GM19328 (cell line): ENCODE measurements around the gene TM4SF4.
A peak's percentile ranks its signal among the peaks of the same experiment; 100 is the strongest.

Experiments used
- ATAC-seq: cut with Tn5 transposase; IDR thresholded peaks from one replicate; pipeline ENCODE4 v1.9.1; 2021; ENCODE audit warnings: mild to moderate bottlenecking, moderate library complexity; ENCODE audit not compliant: unreplicated experiment

TM4SF4 gene

GRCh38 chr3:149454746-149455145, 19.8 kb upstream of the TM4SF4 start:
- no peak for ATAC-seq

GRCh38 chr3:149455366-149455765, 19.1 kb upstream of the TM4SF4 start:
- ATAC-seq, result no peak

GRCh38 chr3:149455989-149456388, 18.5 kb upstream of the TM4SF4 start:
- ATAC-seq, result no peak

DNA sequence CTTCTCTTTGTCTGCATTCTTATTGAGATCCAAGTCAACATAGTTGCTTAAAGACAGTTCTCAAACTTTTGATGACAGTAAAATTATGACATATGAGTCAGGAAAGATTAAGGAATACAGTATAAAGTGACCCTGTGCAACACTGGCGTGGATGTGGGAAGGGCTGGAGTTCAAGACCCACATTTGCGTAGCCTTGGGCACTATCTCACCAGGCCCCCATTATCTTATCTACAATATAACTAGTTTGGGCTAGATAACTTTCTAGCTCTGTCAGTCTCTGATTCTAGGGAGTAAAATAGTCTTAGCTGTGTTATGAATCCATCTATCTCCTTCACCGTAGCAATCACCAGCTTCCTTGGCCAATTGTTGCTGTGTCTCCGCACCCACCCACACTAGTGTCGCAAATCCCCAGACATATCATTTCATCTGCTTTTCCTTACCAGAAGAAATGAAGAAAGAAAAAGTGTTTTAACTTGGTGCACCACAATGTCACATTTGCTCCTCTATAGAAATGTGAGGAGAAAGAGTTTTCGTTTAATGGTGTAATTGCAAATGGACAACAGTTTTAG, 14.9 kb upstream of the TM4SF4 start:
- ATAC-seq, result no peak

DNA sequence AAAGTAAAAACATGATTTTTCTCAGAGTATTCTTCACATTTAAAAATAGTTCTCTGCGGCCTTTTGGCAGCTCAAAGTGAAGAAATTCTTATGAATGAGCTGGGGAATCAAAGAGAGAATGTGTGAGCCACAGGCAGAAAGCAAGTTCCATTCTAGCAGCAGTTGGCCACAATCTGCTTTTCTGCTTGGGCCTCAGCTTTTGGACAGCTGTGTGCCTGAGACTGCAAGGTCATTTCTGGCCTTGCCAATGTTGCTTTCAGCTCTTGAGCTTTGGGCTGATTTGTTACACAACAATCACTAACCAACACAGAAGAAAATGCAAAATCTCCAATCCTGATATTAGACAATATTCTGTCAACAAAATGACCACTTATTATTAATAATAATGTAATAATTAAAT, 14.4 kb upstream of the TM4SF4 start:
- no peak for ATAC-seq

- no peak for ATAC-seq
These were observed 12.4 kb upstream of the TM4SF4 start for GRCh38 chr3:149462051-149462450.

- no peak for ATAC-seq
These were observed 11.9 kb upstream of the TM4SF4 start for GRCh38 chr3:149462581-149463011.

DNA sequence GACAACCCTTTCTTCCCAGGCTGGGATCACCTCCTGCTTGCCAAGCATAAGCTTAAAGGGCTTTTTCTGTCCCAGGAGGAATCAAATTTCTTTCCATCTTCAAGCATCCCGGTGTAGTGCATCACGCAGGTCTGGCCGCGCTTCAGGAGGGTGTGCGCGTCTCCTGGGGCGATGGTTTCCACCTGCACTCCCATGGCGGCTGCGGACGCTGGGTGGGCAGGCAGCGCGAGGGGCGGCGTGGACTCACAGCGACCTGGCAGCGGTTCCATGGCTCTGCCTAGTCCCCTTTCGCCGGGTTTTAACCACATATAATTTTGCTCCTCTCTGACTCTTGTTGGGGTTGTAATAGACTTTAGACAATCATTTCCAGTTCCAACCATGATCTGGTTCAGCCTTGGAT, 10.6 kb upstream of the TM4SF4 start:
- no peak for ATAC-seq

DNA sequence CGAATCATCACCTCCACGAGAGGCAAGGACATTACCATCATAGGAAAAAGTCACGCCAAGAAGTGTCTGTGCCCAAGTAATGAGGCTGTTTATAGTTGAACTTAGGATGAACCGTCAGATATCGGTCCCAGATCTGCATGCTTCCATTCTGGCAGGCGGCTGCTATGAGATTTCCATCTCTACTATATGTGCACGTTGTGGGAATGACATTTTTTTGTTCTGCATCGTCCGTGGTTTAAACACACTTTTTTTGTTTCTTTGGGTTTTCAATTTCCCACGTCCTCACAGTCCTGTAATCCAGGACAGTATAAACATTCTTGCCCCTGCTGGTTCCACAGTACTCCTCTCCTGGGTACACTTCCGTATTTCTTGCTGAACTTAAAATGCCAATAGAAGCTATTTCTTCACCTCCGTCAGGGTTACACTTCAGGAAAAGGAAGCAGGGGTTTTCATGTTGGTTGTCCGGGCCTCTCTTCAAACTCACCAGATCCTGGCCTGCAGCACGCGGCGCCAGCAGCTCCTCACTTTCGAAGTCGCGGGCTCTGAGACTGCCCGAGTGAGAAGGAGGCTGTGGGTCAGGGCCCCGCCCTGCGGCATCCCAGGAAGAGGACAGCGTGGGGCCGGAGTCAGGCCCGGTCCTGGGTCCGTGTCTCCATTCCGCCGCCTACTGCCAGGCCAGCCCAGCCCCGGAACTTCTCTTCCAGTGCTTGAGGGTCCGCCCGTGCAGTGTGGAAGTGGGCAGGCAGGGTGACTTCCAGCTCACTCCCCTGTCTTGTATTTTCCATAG, 9.8 kb upstream of the TM4SF4 start:
- no peak for ATAC-seq

DNA sequence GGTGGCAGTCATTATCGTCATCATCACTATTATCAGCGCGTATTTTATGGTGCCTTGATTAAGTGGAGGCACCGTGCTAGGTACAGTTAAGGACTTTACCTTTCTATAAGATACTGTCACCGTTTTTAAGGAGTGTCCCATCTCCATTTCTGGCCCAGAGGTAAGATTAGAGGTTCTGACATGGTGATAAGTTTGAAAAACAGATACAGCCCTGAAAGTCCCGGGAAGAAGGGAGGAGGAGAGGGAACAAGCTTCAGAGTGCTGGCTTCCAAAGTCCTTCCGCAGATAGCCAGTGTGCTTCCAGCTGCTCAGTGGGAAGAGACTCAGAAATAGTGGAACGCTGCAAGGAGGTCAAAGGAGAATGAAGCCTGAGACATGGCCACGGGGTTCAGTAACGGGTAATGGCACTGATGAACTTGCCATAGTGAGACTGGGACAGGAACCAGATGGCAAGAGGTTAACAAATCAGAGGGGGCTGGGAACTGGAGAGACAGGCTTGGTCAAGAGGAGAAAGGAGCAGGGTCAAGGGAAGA, 9.1 kb upstream of the TM4SF4 start:
- no peak for ATAC-seq

GRCh38 chr3:149466192-149466591, 8.3 kb upstream of the TM4SF4 start:
- ATAC-seq, result no peak

DNA sequence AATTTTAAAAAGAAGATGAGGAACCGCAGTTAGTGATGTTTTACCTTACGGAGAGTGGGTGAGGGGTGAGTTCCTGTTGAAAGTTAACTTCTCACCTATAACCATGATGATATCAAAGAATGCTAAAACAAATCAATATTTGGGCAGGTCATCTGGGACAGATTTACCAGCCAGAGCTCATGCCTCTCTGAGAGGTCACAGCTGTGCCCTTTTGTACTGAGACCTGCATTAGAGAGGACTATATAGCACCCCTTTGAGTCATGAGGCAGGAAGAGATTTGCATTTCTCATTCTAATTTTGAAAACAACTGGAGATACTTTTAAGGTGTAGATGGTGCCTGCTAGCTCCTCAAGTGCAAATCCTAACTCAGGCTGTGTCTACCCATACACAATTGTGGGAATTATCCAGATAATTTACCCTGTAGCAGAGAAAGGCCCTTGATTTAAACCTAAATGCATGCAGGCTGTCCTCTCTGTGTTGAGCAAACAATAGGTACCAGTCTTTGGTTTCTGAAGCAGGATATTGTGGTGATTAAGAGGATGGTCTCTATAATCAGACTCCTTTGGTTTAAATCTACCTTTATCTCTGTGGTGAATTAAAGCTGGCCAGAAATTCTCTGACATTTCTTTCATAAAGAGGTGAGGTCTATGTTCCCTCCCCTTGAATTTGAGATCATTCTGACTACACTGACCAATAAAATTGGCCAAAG, 5.8 kb upstream of the TM4SF4 start:
- peak; percentile 77 for ATAC-seq

GRCh38 chr3:149470381-149470780, 4.1 kb upstream of the TM4SF4 start:
- ATAC-seq, result no peak

- no peak for ATAC-seq
These were observed 2.3 kb upstream of the TM4SF4 start for GRCh38 chr3:149472030-149472797.

DNA sequence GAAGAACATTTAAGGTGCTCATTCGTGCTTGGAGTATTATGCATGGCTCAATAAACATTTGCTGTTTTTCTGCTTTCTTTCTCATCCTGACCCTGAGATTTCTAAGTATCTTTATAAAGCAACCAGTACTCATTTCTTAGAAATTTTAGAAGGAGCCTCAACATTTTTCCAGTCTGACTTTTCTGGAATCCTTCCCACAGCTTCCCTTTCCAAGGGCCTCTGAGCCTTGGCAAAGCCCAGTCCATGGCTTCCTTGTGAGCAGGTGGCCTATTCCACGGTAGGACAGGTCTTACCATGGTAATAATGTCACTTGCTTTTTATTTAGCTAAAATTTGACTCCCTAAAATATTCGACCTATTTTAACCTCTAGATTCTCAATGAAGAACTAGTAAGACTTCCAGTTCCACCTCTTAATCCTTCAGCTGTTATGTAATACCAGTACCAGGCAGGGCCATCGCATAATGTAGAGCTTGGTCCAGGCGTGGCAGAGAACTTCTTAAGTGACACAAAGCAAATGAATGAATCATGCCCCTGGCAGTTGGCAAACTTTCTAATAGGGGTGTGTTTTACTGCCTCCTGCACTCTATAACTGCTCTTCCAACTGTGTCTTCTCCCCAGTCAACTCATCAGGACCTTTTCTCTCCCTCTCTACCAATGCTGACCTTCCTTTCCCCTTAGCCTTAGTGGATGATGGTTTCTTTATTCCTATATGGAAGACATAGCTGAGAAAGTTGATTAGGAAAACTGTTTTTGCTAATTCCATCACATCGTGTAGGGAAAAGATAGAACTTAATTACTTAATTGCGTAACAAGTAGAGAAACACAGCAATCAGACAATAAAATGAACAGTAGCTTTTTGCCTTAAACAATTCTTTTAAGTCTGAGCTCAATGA, 894 bp upstream of the TM4SF4 start:
- ATAC-seq, result no peak

GRCh38 chr3:149475451-149476060, 1.1 kb downstream of the TM4SF4 start:
- ATAC-seq, result no peak

DNA sequence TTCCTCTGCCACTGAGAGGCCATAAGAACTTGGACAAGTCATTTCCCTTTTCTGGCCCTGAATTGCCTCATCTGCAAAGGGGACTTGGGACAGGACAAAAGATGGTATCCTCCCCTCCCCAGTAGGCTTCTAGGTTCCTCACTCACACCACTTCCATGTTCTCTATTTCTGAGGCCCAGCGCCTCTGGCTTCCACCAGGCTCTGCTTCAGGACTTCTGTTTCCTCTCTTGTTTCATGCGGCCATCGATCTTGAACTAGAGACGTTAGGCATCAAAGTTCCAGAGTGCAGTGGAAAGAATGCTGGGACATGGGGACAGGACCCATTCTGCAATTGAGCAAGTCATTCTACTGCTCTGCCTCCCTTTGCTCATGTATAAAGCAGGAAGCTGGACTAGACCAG, 1.7 kb downstream of the TM4SF4 start:
- no peak for ATAC-seq

DNA sequence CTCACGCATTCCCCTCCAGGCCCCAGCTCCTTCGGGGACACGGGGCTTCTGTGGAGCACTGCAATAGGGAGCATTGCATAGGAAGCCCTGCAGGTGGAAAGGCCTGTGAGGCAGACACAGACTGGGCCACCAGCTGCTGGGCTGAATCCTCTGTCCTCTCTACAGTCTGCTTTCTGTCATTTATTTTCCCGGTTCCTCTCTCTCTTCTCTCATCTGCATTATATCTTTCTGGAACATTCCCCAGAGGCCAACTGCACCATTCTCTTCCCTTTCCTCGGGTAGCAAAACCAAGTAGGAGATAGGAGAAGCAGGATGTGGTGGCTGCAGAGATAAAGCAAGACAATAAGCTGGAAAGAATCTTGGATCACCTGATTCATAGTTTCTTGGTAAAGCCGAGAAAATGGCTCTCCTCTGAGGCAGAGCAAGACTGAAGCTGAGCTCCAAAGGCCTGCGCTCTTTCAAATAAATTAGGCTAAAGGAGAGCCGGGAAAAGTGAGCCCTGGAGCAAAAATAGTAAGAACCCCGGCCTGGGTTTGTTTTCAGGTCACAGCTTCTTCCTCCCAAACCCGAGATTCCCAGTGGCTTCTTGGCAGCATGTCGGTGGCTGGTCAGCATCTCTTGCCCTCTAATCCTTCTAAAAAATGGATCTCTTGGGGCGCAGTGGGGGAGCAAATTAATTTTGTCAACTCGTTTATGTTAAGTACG, 5.3 kb downstream of the TM4SF4 start:
- no peak for ATAC-seq
